GM12878 (cell line): ENCODE results near the gene BRAF. TPM values are rescaled to one million over a fixed set of nuclear protein-coding genes. Genes with fewer than 3 reads are reported as not detected.

Experiments
- ATAC-seq: fragments of 200-7000 bp; cut with Tn5 transposase; 3 replicates; pipeline ENCODE4 v1.9.1; 2020; ENCODE audit warnings: mild to moderate bottlenecking, moderate library complexity
- BruUV-seq: library from RNA; stranded (reverse); fragments of 400-500 nt; replicated peaks from 2 replicates; lab custom pipeline; 2021; lab: Mats Ljungman, UMichigan
- CTCF ChIA-PET: fragments of 300-600 bp; sonication (Branson Sonifier 250); formaldehyde crosslinking; extraction: SDS; loops from one replicate; lab custom pipeline; 2021; ENCODE audit warnings: inconsistent platforms; lab: Yijun Ruan, JAX
- POLR2A ChIA-PET: fragments of 350-600 bp; formaldehyde crosslinking; extraction: SDS; loops from one replicate; lab custom pipeline; 2021; ENCODE audit warnings: inconsistent platforms; lab: Charles Lee
- RAD21 ChIA-PET: fragments of 300-600 bp; sonication (Branson Sonifier 250); formaldehyde crosslinking; loops from one replicate; lab custom pipeline; 2023; ENCODE audit warnings: antibody characterized with exemption; ENCODE audit not compliant: unreplicated experiment; lab: Charles Lee
- SMC1A ChIA-PET: fragments of 300-600 bp; sonication (Branson Sonifier 250); formaldehyde crosslinking; loops from one replicate; lab custom pipeline; 2023; ENCODE audit not compliant: unreplicated experiment, uncharacterized antibody; lab: Charles Lee
- DNase-seq: peaks from one replicate; pipeline ENCODE4 v3.0.0-alpha.2; 2011; ENCODE audit warnings: low read depth, low spot score
- FAIRE-seq: peaks from 3 replicates; lab custom pipeline; 2011; peaks lifted over from hg19 to GRCh38; lab: Jason Lieb, UNC
- H2AFZ ChIP-seq: 2 replicates; pipeline ENCODE4 v1.6.0; 2011; ENCODE audit warnings: low read depth, low read length, control low read depth; ENCODE audit not compliant: control insufficient read depth
- H3K27ac ChIP-seq: 2 replicates; pipeline ENCODE4 v1.5.1; 2011; ENCODE audit warnings: control low read depth; ENCODE audit not compliant: control insufficient read depth, insufficient read depth
- H3K27me3 ChIP-seq, 2 experiments: replicated peaks in 1 of 2; 2 replicates each; pipeline versions ENCODE4 v1.6.0 to v1.6.1; 2011; ENCODE audit warnings: low read length in 1 of 2; ENCODE audit not compliant: control insufficient read depth in 2 of 2, insufficient read depth in 2 of 2
- H3K36me3 ChIP-seq, 2 experiments: 2 replicates each; pipeline ENCODE4 v1.5.1; 2011; ENCODE audit warnings: low read length in 1 of 2; ENCODE audit not compliant: control insufficient read depth in 2 of 2, insufficient read depth in 2 of 2
- H3K4me1 ChIP-seq: 2 replicates; pipeline ENCODE4 v1.6.1; 2011; ENCODE audit warnings: mild to moderate bottlenecking, low read length, moderate library complexity, mixed read lengths; ENCODE audit not compliant: control insufficient read depth, insufficient read depth
- H3K4me2 ChIP-seq: 2 replicates; pipeline ENCODE4 v1.6.0; 2011; ENCODE audit warnings: control low read depth; ENCODE audit not compliant: control insufficient read depth, insufficient read depth
- H3K4me3 ChIP-seq: fragments of 200-600 bp; sonication (generic); 2 replicates; pipeline ENCODE4 v1.5.1; 2016
- H3K79me2 ChIP-seq: 2 replicates; pipeline ENCODE4 v1.6.0; 2011; ENCODE audit warnings: low read length; ENCODE audit not compliant: control insufficient read depth, insufficient read depth
- H3K9ac ChIP-seq: 2 replicates; pipeline ENCODE4 v1.8.0; 2011; ENCODE audit warnings: low read length, control low read depth, mixed read lengths; ENCODE audit not compliant: control insufficient read depth, insufficient read depth
- H3K9me3 ChIP-seq: replicated peaks from 3 replicates; pipeline ENCODE4 v1.5.1; 2011; ENCODE audit warnings: mild to moderate bottlenecking, low read length; ENCODE audit not compliant: control insufficient read depth, insufficient read depth
- H4K20me1 ChIP-seq: 2 replicates; pipeline ENCODE4 v1.6.0; 2011; ENCODE audit not compliant: control insufficient read depth, insufficient read depth
- BCL11A ChIP-seq: IDR thresholded peaks from 2 replicates; pipeline ENCODE4 v1.6.1; 2011; ENCODE audit warnings: low read depth, low read length
- MEF2B ChIP-seq: fragments of 450-650 bp; IDR thresholded peaks from 2 replicates; pipeline ENCODE4 v1.6.1; 2018; ENCODE audit warnings: mild to moderate bottlenecking, moderate library complexity; ENCODE audit not compliant: partially characterized antibody, poor library complexity, severe bottlenecking
- NR2C1 ChIP-seq: fragments of 450-650 bp; IDR thresholded peaks from 2 replicates; pipeline ENCODE4 v1.6.1; 2017; ENCODE audit warnings: antibody characterized with exemption, mild to moderate bottlenecking, moderate library complexity
- SPI1 ChIP-seq: IDR thresholded peaks from 2 replicates; pipeline ENCODE4 v1.6.1; 2011; ENCODE audit warnings: low read depth, mild to moderate bottlenecking, low read length, moderate library complexity, borderline replicate concordance; ENCODE audit not compliant: insufficient read depth
- STAT3 ChIP-seq: IDR thresholded peaks from 2 replicates; pipeline ENCODE4 v1.6.1; 2011; ENCODE audit warnings: low read depth, low read length, improper control_type of control experiment
- TCF12 ChIP-seq: IDR thresholded peaks from 2 replicates; pipeline ENCODE4 v1.6.1; 2011; ENCODE audit warnings: low read depth, mild to moderate bottlenecking, low read length
- YY1 ChIP-seq: IDR thresholded peaks from 2 replicates; pipeline ENCODE4 v1.6.1; 2011; ENCODE audit warnings: low read depth, mild to moderate bottlenecking, low read length
- in situ Hi-C: fragments of 300-500 bp; cut with MboI; formaldehyde crosslinking; loops from 9 replicates; pipeline ENCODE4 v1.14.3; 2018; ENCODE audit warnings: mixed read lengths
- intact Hi-C: fragments of 100-400 bp; cut with micrococcal nuclease; formaldehyde crosslinking; loops from one replicate; pipeline ENCODE4 v1.14.2; 2022; ENCODE audit not compliant: unreplicated experiment
- polyA plus RNA-seq, 11 experiments: library from polyadenylated mRNA; depleted of rRNA in 4 of 11; unstranded in 6 of 11; stranded (reverse) in 5 of 11; fragments of >200 nt; fragmentation: Nextera tagmentation in 4 of 11; fragmentation: Illumina TruSeq in 1 of 11; extraction: Ambion mirVana in 4 of 11; extraction: Trizol in 1 of 11; gene quantifications; 1 replicate in 1 of 11; 2 replicates in 10 of 11; pipeline versions ENCODE4 v1.2.1 to v1.2.3, GENCODE V29; 2011 to 2016; ENCODE audit warnings: inconsistent platforms in 2 of 11, missing spikeins in 2 of 11, low read depth in 1 of 11
- total RNA-seq, 4 experiments: library from RNA; depleted of rRNA in 3 of 4; stranded (reverse); fragments of >200 nt in 3 of 4; fragmentation: Illumina TruSeq in 1 of 4; extraction: Trizol in 1 of 4; gene quantifications; 2 replicates each; pipeline versions ENCODE4 v1.2.1 to v1.2.3, GENCODE V29; 2013 to 2021
- TF ChIP-seq, protein P1 (sequence below): fragments of 450-650 bp; formaldehyde crosslinking; IDR thresholded peaks from 2 replicates; pipeline ENCODE4 v1.5.0; 2022; ENCODE audit warnings: mild to moderate bottlenecking, missing genetic modification characterization
- TF ChIP-seq, protein P2 (sequence below): fragments of 450-650 bp; IDR thresholded peaks from 2 replicates; pipeline ENCODE4 v1.6.1; 2018; ENCODE audit warnings: borderline replicate concordance, mild to moderate bottlenecking; ENCODE audit not compliant: partially characterized antibody
- TF ChIP-seq, protein P3 (sequence below): fragments of 150-350 bp; IDR thresholded peaks from 2 replicates; pipeline ENCODE4 v1.6.1; 2014; ENCODE audit warnings: mild to moderate bottlenecking, low read depth, low read length
- TF ChIP-seq, protein P4 (sequence below): IDR thresholded peaks from 2 replicates; pipeline ENCODE4 v1.6.1; 2011; ENCODE audit warnings: borderline replicate concordance, low read depth, mild to moderate bottlenecking, moderate library complexity, low read length; ENCODE audit not compliant: insufficient read depth, poor library complexity, severe bottlenecking
- TF ChIP-seq, protein P5 (sequence below): IDR thresholded peaks from 2 replicates; pipeline ENCODE4 v1.6.1; 2012; ENCODE audit warnings: mild to moderate bottlenecking, low read depth, low read length

The BRAF gene
- total and polyA plus RNA-seq, 10 of the 15 experiments (the other 5 are each of a cell fraction or from before 2014, with no cell fraction given) = 2.6 to 31.0 (median 10.6) TPM

DNA sequence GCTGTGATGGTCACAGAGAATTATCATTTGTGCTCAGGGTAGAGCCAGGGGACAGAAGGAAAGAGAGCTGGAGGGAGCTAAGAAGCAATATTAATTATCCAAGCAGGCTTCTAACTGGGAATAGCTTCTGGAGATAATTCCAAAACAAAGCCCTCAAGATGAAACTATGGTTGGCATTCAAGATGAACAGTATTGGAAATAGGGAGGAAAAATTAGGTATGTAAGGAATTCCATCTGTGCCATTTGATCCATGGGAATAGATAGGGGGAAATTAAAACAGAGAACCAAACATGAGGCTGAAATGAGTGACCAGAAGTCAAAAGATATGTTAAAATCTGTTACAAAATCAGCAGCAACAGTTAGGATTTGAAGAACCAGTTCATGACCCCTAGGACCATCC lies 152.9 kb downstream of the BRAF start:
- H3K9me3 ChIP-seq = no peaks in the 10 kb centered on the region; the same call in 2 of the 3 replicates
- no peaks in the 10 kb centered on the region for H3K27me3 ChIP-seq
- no peak for DNase-seq
- H3K4me3 ChIP-seq = no peak overlapping the region
- no peak overlapping the region for H3K4me2 ChIP-seq
- no peaks in the 10 kb centered on the region for H4K20me1 ChIP-seq
- no TSS peak for BruUV-seq
- no peak overlapping the region for H2AFZ ChIP-seq
- H3K79me2 ChIP-seq = no peaks in the 10 kb centered on the region
- FAIRE-seq = no peak
- H3K27ac ChIP-seq = no peak overlapping the region
- ChIA-PET SMC1A (no interaction called here), CTCF (no interaction called here), RAD21 (no interaction called here), POLR2A (no interaction called here)
- intact Hi-C loops (no loop called here), in situ Hi-C loops (no loop called here)
- no peak overlapping the region for H3K9ac ChIP-seq
- no peaks in the 10 kb centered on the region for H3K4me1 ChIP-seq
- ATAC-seq = no peak
- H3K36me3 ChIP-seq = peaks cover 0 to 2% of the 10 kb centered on the region in 2 experiments
- TF ChIP-seq, protein P1, sequence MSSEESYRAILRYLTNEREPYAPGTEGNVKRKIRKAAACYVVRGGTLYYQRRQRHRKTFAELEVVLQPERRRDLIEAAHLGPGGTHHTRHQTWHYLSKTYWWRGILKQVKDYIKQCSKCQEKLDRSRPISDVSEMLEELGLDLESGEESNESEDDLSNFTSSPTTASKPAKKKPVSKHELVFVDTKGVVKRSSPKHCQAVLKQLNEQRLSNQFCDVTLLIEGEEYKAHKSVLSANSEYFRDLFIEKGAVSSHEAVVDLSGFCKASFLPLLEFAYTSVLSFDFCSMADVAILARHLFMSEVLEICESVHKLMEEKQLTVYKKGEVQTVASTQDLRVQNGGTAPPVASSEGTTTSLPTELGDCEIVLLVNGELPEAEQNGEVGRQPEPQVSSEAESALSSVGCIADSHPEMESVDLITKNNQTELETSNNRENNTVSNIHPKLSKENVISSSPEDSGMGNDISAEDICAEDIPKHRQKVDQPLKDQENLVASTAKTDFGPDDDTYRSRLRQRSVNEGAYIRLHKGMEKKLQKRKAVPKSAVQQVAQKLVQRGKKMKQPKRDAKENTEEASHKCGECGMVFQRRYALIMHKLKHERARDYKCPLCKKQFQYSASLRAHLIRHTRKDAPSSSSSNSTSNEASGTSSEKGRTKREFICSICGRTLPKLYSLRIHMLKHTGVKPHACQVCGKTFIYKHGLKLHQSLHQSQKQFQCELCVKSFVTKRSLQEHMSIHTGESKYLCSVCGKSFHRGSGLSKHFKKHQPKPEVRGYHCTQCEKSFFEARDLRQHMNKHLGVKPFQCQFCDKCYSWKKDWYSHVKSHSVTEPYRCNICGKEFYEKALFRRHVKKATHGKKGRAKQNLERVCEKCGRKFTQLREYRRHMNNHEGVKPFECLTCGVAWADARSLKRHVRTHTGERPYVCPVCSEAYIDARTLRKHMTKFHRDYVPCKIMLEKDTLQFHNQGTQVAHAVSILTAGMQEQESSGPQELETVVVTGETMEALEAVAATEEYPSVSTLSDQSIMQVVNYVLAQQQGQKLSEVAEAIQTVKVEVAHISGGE = no peak
- no peak for TF ChIP-seq TCF12
- TF ChIP-seq SPI1 = no peak
- no peak for TF ChIP-seq YY1
- no peak for TF ChIP-seq NR2C1
- no peak for TF ChIP-seq STAT3
- TF ChIP-seq, protein P2, sequence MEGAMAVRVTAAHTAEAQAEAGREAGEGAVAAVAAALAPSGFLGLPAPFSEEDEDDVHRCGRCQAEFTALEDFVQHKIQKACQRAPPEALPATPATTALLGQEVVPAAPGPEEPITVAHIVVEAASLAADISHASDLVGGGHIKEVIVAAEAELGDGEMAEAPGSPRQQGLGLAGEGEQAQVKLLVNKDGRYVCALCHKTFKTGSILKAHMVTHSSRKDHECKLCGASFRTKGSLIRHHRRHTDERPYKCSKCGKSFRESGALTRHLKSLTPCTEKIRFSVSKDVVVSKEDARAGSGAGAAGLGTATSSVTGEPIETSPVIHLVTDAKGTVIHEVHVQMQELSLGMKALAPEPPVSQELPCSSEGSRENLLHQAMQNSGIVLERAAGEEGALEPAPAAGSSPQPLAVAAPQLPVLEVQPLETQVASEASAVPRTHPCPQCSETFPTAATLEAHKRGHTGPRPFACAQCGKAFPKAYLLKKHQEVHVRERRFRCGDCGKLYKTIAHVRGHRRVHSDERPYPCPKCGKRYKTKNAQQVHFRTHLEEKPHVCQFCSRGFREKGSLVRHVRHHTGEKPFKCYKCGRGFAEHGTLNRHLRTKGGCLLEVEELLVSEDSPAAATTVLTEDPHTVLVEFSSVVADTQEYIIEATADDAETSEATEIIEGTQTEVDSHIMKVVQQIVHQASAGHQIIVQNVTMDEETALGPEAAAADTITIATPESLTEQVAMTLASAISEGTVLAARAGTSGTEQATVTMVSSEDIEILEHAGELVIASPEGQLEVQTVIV = no peak
- TF ChIP-seq, protein P3, sequence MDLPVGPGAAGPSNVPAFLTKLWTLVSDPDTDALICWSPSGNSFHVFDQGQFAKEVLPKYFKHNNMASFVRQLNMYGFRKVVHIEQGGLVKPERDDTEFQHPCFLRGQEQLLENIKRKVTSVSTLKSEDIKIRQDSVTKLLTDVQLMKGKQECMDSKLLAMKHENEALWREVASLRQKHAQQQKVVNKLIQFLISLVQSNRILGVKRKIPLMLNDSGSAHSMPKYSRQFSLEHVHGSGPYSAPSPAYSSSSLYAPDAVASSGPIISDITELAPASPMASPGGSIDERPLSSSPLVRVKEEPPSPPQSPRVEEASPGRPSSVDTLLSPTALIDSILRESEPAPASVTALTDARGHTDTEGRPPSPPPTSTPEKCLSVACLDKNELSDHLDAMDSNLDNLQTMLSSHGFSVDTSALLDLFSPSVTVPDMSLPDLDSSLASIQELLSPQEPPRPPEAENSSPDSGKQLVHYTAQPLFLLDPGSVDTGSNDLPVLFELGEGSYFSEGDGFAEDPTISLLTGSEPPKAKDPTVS = no peak
- TF ChIP-seq BCL11A = no peak
- TF ChIP-seq, protein P4, sequence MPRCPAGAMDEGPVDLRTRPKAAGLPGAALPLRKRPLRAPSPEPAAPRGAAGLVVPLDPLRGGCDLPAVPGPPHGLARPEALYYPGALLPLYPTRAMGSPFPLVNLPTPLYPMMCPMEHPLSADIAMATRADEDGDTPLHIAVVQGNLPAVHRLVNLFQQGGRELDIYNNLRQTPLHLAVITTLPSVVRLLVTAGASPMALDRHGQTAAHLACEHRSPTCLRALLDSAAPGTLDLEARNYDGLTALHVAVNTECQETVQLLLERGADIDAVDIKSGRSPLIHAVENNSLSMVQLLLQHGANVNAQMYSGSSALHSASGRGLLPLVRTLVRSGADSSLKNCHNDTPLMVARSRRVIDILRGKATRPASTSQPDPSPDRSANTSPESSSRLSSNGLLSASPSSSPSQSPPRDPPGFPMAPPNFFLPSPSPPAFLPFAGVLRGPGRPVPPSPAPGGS = no peak
- TF ChIP-seq, protein P5, sequence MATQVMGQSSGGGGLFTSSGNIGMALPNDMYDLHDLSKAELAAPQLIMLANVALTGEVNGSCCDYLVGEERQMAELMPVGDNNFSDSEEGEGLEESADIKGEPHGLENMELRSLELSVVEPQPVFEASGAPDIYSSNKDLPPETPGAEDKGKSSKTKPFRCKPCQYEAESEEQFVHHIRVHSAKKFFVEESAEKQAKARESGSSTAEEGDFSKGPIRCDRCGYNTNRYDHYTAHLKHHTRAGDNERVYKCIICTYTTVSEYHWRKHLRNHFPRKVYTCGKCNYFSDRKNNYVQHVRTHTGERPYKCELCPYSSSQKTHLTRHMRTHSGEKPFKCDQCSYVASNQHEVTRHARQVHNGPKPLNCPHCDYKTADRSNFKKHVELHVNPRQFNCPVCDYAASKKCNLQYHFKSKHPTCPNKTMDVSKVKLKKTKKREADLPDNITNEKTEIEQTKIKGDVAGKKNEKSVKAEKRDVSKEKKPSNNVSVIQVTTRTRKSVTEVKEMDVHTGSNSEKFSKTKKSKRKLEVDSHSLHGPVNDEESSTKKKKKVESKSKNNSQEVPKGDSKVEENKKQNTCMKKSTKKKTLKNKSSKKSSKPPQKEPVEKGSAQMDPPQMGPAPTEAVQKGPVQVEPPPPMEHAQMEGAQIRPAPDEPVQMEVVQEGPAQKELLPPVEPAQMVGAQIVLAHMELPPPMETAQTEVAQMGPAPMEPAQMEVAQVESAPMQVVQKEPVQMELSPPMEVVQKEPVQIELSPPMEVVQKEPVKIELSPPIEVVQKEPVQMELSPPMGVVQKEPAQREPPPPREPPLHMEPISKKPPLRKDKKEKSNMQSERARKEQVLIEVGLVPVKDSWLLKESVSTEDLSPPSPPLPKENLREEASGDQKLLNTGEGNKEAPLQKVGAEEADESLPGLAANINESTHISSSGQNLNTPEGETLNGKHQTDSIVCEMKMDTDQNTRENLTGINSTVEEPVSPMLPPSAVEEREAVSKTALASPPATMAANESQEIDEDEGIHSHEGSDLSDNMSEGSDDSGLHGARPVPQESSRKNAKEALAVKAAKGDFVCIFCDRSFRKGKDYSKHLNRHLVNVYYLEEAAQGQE = no peak
- TF ChIP-seq MEF2B = no peak
